GM12874 (cell line): Measurements from ENCODE around the gene CD40LG.

Experiments used
- TF ChIP-seq, protein P1 (sequence below): IDR thresholded peaks from 2 replicates; pipeline ENCODE4 v1.5.1; 2011; ENCODE audit warnings: low read depth, mild to moderate bottlenecking, control low read depth, low read length, moderate library complexity; ENCODE audit not compliant: insufficient read depth

CD40LG gene

GRCh38 chrX:136665258-136665900 is 17.4 kb downstream of the CD40LG start:
- TF ChIP-seq, protein P1, sequence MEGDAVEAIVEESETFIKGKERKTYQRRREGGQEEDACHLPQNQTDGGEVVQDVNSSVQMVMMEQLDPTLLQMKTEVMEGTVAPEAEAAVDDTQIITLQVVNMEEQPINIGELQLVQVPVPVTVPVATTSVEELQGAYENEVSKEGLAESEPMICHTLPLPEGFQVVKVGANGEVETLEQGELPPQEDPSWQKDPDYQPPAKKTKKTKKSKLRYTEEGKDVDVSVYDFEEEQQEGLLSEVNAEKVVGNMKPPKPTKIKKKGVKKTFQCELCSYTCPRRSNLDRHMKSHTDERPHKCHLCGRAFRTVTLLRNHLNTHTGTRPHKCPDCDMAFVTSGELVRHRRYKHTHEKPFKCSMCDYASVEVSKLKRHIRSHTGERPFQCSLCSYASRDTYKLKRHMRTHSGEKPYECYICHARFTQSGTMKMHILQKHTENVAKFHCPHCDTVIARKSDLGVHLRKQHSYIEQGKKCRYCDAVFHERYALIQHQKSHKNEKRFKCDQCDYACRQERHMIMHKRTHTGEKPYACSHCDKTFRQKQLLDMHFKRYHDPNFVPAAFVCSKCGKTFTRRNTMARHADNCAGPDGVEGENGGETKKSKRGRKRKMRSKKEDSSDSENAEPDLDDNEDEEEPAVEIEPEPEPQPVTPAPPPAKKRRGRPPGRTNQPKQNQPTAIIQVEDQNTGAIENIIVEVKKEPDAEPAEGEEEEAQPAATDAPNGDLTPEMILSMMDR: no peak

- TF ChIP-seq, protein P1: no peak
Observed at GRCh38 chrX:136666088-136666487, 18.1 kb downstream of the CD40LG start.

DNA sequence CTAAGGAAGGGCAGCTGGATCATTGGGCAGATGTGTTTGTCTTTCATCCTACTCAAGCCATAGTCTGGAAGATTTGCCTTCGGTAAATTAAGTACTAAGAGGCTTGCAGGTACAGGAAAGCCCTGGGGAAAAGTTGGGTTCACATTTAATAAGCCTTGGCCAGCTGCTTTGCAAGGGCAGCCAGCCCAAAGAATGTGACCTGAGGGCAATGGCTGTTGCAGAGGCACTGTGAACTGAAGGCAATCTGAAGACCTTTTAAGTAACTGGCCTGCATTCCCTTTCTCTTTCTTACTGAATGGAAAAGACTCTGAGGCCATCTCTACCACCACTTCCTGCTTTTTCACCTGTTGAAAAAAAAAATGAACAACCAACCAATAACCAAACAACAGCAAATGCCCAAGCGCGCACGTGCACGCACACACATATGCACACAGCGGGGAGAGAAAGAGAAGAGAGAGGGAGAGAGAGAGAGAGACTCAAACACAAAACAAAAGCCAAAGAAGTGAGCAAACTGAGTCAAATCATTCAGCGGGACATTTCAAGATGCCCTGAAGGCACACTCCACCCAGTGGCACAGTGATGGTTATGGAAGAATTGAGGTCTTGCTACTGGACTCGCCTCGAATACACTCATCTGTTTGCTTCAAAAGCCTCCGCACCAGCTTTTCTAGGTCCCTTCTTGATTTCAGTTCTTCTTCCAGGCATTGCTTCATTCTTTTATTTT is 19.6 kb downstream of the CD40LG start:
- TF ChIP-seq, protein P1: no peak

- TF ChIP-seq, protein P1: no peak
Observed at GRCh38 chrX:136671006-136671610, 23.1 kb downstream of the CD40LG start.

DNA sequence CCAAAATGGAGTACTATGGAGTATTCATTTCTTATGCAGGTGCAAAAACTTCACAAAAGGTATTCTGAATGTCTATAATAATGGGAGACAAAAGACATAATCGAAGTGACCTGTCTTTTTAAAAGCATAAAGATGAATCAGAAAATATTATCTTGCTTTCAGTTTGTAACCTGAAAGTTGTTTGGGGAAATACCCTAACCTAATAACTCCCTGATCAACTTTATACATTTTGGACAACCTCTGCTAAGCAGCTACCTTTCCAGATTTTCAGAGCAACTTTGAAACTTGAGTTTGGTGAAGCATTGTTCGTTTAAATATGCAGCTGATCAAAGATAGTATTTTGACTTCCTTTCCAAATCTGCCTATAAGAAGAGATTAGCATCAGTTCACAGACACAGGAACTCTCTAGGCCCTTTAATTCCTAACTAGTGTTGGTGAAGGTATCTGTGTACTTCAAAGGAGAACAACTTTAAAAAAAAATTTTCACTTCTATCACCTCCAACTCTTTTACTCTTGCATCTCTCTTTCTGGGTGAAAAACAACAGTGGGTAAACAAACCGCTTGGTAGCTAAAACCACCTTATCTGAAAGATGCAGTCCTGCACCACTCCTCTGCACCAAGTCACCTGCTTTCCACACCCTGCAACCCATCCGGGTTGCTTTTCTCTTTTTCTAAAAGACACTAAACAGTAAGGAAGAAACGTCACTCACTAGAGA is 26.5 kb downstream of the CD40LG start:
- TF ChIP-seq, protein P1: no peak

GRCh38 chrX:136679531-136679930 is 31.6 kb downstream of the CD40LG start:
- TF ChIP-seq, protein P1: no peak

GRCh38 chrX:136684120-136684519 is 36.2 kb downstream of the CD40LG start:
- TF ChIP-seq, protein P1: no peak
